NK-92 treated with Interleukin-12 subunit alpha and Interleukin-12 subunit beta, amount 100 ng/mL, for 24 hours (cell line): ENCODE measurements around the gene ZNF492.
"Not testable (repeated sequence)": the region's sequence is repeated elsewhere in the genome, so short reads cannot be mapped to it uniquely, and the experiment has no call there.

ENCODE experiments used
- DNase-seq: peaks from one replicate; lab custom pipeline; 2025; lab: John Stamatoyannopoulos, UW

Gene ZNF492

GRCh38 chr19:22633706-22634449 is at the start of gene ZNF492:
Gene ZNF492 (plus strand): TSS chr19:22634324. CDS start chr19:22653400, 19,076 bp downstream.
- not testable (repeated sequence) for DNase-seq

- DNase-seq, result no peak
These were observed 38.7 kb upstream of the ZNF492 start for GRCh38 chr19:22595422-22595821.

- DNase-seq, result no peak
These were observed 38.2 kb upstream of the ZNF492 start for GRCh38 chr19:22595918-22596341.

DNA sequence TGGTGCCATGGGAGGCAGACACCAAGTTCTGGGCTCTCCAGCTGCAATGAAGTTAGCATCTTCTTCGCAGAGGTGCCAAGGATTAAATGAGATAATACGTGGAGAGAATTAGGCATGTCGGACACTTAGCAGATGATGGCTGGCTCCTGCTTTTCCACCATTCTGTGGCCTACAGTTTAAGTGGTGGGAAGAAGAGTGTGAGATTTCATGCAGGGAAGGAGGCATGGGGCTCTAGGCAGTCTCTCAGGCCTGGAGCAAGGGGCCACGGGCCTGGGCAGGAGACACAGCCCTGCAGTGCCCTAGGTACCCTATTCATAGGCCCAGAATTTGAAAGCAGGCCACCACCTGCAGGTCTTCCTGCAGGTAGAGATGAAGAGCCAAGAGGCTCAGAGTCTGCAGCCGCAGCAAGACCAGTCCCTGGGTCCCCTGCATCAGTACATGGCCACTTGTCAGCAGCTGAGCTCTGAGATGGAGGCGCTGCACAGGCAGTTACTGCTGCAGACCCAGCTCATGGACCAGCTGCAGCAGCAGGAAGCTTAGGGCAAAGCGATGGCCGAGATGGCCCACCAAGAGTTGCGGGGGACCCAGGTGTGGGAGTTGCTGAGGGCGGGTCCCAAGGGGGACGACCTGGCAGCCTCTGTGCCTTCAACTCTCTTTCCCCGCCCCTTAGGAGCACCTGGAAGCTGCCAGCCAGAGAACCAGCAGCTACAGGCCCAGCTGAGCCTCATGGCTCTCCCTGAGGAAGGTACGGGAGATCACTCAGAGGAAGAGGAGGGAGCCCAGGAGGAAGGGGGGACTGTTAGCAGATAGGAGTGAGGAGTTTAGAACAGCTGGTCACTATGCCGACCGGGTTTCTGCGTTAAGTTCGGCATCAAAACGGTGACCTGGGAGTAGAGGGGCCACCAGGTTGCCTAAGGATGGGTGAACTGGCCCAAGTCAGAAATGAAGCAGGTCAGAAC is 33.2 kb upstream of the ZNF492 start:
- no peak for DNase-seq

DNA sequence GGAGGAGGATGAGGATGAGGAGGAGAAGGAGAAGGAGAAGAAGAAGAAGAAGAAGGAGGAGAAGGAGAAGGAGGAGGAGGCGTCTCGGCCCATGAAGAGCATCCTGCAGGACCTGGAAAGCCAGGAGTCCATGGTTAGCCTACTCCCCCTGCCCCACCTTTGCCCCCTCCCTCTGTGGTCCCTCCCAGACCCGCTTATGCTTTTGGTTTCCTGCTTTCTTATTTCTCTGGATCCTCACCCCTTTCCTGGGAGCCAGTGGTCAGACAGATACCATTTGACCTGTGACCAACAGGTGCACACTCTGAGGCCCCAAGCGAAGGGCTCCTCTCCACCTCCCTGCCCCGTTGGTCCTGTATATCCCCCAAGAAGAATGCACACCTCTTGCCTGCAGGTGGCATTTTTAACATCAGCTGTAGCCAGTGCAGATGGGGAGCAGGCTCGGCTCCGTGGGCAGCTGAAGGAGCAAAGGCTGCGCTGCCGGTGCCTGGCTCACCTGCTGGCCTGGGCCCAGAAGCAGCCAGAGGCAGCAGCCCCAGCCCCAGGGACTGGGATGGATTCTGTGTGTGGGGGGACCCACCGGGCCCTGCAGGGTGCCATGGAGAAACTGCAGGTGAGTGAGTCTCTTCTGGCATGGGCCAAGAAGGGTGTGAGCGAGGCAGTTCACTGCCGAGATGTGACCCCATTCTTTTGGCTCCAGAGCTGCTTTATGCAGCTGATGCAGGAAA is 32.1 kb upstream of the ZNF492 start:
- no peak for DNase-seq

DNA sequence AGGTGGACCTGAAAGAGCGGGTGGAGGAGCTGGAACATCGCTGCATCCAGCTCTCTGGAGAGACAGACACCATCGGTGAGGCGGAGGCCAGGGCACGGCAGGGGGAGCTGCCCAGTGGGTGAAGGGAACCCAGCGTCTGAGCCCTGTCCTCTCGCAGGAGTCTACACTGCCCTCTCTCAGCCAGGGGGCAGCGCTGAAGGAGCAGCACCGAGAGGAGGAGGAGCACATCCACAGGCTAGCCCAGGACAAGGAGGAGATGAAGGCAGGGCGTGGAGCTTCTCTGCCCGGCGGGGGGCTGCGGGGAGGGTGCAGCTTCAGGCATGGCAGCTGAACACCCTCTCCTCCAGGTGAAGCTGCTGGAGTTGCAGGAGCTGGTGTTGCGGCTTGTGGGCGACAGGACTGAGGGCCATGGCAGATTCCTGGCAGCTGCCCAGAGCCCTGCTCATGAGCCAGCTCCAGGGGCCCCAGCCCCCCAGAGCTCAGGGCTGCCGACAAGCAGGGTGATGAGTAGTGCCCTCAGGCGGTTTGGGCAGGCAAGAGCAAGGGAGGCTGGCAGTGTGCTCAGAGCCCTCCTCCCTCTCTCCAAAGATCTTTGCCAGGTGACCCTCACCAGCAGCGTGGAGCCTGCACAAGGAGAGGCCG is 31.4 kb upstream of the ZNF492 start:
- no peak for DNase-seq

DNA sequence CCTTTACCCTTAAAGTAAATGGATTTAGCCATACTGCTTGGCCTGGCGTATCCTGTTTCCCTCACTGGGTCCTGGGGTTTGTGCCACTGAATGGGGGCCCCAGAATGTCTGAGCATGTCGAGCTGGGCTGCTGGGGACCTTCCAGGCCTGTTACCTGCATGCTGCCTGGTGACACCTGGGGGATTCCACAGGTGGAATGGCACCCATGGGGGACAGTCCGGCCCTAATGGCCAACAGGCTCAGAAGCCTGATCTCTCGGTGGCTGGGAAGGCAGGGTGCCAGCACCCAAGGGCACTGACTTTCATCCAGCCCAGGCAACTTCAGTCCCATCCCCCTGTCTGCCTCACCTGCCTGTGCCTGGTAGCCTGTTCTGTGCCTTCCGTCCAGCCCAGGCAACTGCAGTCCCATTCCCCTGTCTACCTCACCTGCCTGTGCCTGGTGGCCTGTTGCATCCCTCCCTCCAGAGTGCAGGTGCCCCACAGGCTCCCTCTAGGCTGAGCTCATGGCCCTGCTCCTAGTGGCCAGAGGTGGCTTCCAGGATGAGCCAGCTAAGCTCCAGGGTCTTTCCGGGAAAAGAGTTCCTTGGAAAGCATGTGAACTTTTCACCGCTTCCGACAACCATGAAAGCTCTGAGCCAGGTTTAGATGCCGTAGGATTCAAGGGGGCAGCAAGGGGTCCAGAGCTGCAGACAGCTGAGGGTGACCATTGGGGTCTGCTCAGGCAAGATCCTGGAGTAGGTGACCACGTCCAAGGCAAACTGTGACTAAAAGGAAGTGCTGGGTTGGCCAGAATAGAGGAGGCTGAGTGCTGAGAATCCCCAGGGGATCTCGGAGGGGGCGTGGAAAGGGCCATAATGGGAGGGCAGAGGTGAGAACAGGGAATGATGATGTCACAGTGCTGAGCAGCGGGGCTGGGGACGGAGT is 30.3 kb upstream of the ZNF492 start:
- no peak for DNase-seq

DNA sequence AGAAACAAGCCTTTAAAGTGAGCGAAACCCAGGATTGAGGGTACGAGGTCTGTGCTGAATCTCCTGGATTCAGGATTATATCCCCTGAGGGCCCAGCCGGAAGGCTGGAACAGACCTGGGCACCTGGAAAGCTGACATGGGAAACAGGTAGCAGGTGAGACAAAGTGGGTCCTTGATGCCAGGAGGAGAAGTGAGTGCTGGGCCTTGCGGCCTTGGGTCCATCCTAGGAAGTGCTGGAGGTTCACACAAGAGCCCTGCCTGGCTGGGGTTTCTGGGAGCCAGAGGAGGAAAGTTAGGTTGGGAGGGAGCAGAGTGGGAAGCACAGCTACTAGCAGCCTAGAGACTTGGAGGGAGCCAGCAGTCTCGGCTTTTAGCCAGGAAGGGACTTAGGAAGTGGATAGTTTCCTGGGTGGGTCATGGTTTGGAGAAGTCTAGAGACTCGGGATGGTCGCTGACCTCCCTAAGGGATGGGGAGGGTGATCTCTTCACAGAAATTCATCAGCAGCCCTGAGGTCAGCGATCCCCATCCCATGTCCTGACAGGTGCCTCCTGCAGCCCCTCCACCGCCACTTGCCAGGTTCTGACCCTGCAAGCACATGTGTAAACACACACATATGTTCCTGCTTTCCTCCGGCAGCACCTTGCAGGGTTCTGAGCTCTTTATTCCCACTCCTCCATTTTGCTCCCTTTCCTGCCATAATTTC is 29.4 kb upstream of the ZNF492 start:
- no peak for DNase-seq

GRCh38 chr19:22605275-22606211 is 28.6 kb upstream of the ZNF492 start:
- DNase-seq, result no peak

GRCh38 chr19:22606212-22606553 is 27.9 kb upstream of the ZNF492 start:
- DNase-seq, result no peak

- DNase-seq, result no peak
These were observed 27.0 kb upstream of the ZNF492 start for GRCh38 chr19:22606954-22607652.

- no peak for DNase-seq
These were observed 26.3 kb upstream of the ZNF492 start for GRCh38 chr19:22607653-22608430.

- no peak for DNase-seq
These were observed 25.7 kb upstream of the ZNF492 start for GRCh38 chr19:22608441-22608840.

DNA sequence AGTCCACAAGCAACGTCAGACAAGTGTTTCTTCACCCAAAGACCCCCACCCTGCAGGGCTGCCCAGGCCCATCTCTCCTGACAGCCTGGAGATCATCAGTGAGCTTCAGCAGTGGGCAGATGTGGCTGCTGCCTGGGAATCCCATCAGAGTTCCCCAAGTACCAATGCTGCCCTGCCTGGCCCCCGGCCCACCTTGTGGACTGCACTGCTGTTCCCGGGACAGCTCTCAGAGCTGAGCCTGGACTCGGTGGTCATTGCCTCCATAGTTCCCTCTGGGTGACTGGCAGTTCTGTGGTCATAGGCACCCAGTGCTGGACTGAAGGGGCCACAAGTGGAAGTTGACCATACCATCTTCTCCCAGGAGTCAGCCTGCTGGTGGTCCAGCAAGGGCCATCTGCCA is 24.5 kb upstream of the ZNF492 start:
- DNase-seq, result no peak

- DNase-seq, result no peak
These were observed 24.0 kb upstream of the ZNF492 start for GRCh38 chr19:22610121-22610520.

DNA sequence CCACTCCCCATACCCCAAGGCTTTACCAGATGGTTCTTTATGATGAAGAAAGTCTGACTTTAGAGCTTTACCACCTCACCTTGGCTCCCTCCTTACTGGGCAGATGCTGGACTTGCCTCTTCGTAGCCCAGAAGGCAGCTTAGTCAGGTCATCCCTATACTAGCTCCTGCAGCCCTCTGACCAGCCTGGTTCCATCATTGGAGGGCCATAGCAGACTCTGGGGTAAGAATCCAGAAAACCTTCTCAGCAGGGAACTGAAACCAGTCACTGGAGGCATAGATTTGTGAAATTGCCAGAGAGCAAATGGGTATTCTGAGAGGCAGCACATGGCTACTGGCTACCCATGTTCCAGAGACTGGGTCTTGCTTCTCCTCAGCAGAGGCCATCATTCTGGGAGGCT is 21.8 kb upstream of the ZNF492 start:
- no peak for DNase-seq

DNA sequence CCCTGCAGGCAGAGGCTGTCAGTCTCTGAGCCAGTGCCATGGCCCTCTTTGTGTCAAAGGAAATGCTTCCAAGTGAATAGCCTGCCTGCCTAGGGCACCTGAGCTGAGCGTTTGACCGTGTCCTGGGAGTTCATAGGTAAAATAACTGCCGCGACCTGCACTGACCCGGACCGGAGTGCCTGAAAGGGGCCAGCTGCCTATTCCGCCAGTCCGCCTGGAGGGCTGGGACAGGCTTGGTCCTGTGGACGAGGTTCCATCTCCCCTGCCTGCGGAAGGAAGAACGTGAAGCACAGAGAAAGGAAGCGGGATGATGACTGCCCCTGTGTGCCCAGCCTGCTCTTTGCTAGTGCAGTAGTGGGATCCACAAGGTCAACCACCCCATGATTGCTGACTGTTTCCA is 17.5 kb upstream of the ZNF492 start:
- no peak for DNase-seq

DNA sequence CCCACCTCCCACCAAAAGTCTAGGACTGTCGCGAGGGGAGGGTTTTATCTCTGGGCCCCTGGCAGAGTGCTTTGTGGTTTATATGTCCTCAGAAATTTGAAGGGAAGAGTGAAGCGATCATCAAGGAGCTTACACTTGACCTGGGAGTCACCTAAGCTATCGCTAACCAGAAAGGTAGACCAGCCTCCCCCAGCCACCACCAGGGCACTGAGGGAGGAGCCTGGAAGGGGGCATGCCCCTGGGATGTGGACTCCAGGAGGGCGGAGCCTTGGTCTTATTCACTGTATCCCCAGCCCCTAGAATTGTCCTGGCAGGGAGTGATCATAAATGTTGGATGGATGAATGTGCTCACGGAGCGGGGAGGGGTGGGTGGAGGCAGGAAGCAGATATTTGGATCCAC is 16.9 kb upstream of the ZNF492 start:
- DNase-seq, result not testable (repeated sequence)
